CD4-positive, alpha-beta memory T cell (primary cell): Measurements from ENCODE around the gene TUFT1. TPM values are rescaled to one million over a fixed set of nuclear protein-coding genes. Genes with fewer than 3 reads are reported as not detected.

Source experiments
- CTCF ChIA-PET: fragments of 350-600 bp; sonication (Branson Sonifier 250); formaldehyde crosslinking; loops from one replicate; lab custom pipeline; 2021; ENCODE audit warnings: inconsistent platforms; ENCODE audit not compliant: partially characterized antibody; lab: Charles Lee
- POLR2A ChIA-PET: fragments of 350-600 bp; sonication (Branson Sonifier 250); formaldehyde crosslinking; loops from one replicate; lab custom pipeline; 2021; ENCODE audit not compliant: partially characterized antibody; lab: Charles Lee
- DNase-seq, 5 donors: peaks; one replicate each; pipeline versions ENCODE4 v3.0.0 to v3.0.0-alpha.2; 2020 to 2022; ENCODE audit warnings: mixed read lengths in 1 of 5
- H3K27ac ChIP-seq: one replicate; pipeline ENCODE4 v1.7.0; 2013; ENCODE audit warnings: low read depth, low read length
- H3K27me3 ChIP-seq: 2 replicates; pipeline ENCODE4 v1.7.0; 2013; ENCODE audit warnings: mild to moderate bottlenecking, low read length, moderate library complexity; ENCODE audit not compliant: insufficient read depth
- H3K36me3 ChIP-seq: 2 replicates; pipeline ENCODE4 v1.7.0; 2013; ENCODE audit warnings: mild to moderate bottlenecking, low read length, moderate library complexity; ENCODE audit not compliant: insufficient read depth
- H3K4me1 ChIP-seq: 2 replicates; pipeline ENCODE4 v1.7.0; 2013; ENCODE audit warnings: mild to moderate bottlenecking, low read length, moderate library complexity; ENCODE audit not compliant: insufficient read depth
- H3K4me3 ChIP-seq, 2 donors: one replicate each; pipeline ENCODE4 v1.7.0; 2013; ENCODE audit warnings: low read length in 2 of 2, mild to moderate bottlenecking in 1 of 2
- H3K9me3 ChIP-seq, 2 donors: one replicate each; pipeline ENCODE4 v1.7.0; 2013; ENCODE audit warnings: low read length in 2 of 2, control low read depth in 1 of 2; ENCODE audit not compliant: control insufficient read depth in 1 of 2
- H3K27ac Mint-ChIP-seq, 7 donors: one replicate each; pipeline ENCODE4 v1.8.0; 2020 to 2021; ENCODE audit warnings: mixed read lengths in 7 of 7, mild to moderate bottlenecking in 6 of 7, inconsistent platforms in 3 of 7, moderate library complexity in 3 of 7
- H3K27me3 Mint-ChIP-seq, 2 donors: one replicate each; pipeline ENCODE4 v1.8.0; 2020 to 2021; ENCODE audit warnings: mixed read lengths in 2 of 2
- H3K36me3 Mint-ChIP-seq, 2 donors: one replicate each; pipeline ENCODE4 v1.8.0; 2020 to 2021; ENCODE audit warnings: mixed read lengths in 2 of 2, inconsistent platforms in 1 of 2, mild to moderate bottlenecking in 1 of 2
- H3K4me1 Mint-ChIP-seq, 4 donors: one replicate each; pipeline ENCODE4 v1.8.0; 2020 to 2021; ENCODE audit warnings: mixed read lengths in 4 of 4, mild to moderate bottlenecking in 1 of 4
- H3K4me3 Mint-ChIP-seq, 8 donors: one replicate each; pipeline ENCODE4 v1.8.0; 2020 to 2021; ENCODE audit warnings: mixed read lengths in 8 of 8, mild to moderate bottlenecking in 7 of 8, moderate library complexity in 6 of 8, inconsistent platforms in 3 of 8
- H3K9me3 Mint-ChIP-seq, 8 donors: one replicate each; pipeline ENCODE4 v1.8.0; 2020 to 2021; ENCODE audit warnings: mixed read lengths in 8 of 8, mild to moderate bottlenecking in 5 of 8, inconsistent platforms in 3 of 8, moderate library complexity in 1 of 8
- intact Hi-C: fragments of 100-400 bp; cut with micrococcal nuclease; formaldehyde crosslinking; loops from one replicate; pipeline ENCODE4 v1.15.1; 2023
- polyA plus RNA-seq, 2 donors: library from polyadenylated mRNA; unstranded; fragments of 300-500 nt; fragmentation: Illumina TruSeq; gene quantifications; one replicate each; pipeline ENCODE4 v1.2.3, GENCODE V29; 2021
- total RNA-seq, 2 experiments: library from RNA; stranded (reverse); gene quantifications; one replicate each; pipeline ENCODE4 v1.2.3, GENCODE V29; 2021

The TUFT1 gene
- total and polyA plus RNA-seq, 4 experiments from 2014 or later = 3.5 to 5.3 (median 4.7) TPM

DNA sequence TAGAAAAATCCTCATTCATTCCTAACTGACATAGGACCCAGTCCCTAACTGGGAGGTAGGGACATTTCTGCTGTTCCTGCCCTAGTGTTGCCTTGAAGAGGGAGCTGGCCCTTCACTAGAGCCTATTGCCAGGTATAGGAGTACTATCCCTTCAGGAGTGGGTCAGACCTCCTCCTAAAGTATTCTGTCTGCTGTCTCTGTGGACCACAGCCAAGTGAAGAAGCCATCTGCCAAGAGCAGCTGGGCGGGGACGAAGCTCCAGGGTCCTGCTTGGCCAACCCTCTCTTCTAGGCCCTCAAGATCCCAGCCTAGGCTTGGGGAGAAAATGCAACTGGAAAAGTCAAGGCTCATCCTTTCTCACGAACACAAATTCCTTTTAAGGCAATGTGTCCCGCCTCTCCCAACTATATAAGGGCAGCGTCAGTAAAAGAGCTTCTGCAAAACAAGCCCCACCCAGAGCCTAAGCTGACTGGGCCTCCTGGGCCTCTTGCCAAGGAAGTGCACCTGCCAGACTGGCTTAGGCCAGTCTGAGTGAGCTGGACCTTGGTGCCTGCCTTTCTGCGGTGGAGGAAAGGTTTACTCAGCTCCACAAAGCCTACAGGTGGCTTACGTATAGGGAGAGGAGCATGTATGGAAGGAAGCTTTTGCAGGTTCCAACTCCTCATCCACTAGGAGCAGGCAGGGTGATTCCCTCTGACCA is 638 bp upstream of the TUFT1 start:
- H3K36me3 Mint-ChIP-seq = peaks cover 0 to 5% of the 10 kb centered on the region in 2 donors
- no peaks in the 10 kb centered on the region for H3K9me3 Mint-ChIP-seq
- POLR2A ChIA-PET = interaction anchor here (0.6 to 1.5 kb wide), 7 partner anchors 10 to 365 kb away, joined by 3 to 5 read pairs (median 4); partner anchors contain the start of genes C2CD4D and CGN
- Histone ChIP-seq H3K27ac (peak overlapping the region; percentile 57), H3K4me1 (peaks cover 18% of the 10 kb centered on the region), H3K9me3 (no peaks in the 10 kb centered on the region), H3K27me3 (no peaks in the 10 kb centered on the region), H3K4me3 (peak overlapping the region in 1 of 2 donors; percentile 62), H3K36me3 (no peaks in the 10 kb centered on the region)
- peak overlapping the region; percentile 95 to 98 (median 96) for H3K4me3 Mint-ChIP-seq
- CTCF ChIA-PET = interaction anchor here (0.8 to 1.7 kb wide), 3 partner anchors 16 to 297 kb away, joined by 3 to 7 read pairs (median 4); partner anchors contain the start of gene CGN
- H3K27ac Mint-ChIP-seq = peak overlapping the region in 6 of 7 donors; percentile 22 to 97 (median 89)
- peak in 2 of 5 donors; percentile 36 to 53 for DNase-seq
- H3K4me1 Mint-ChIP-seq = peaks cover 8 to 26% (median 19%) of the 10 kb centered on the region in 4 donors
- peaks cover 0 to 2% of the 10 kb centered on the region in 2 donors for H3K27me3 Mint-ChIP-seq
- intact Hi-C loops = loop anchor here (2.0 to 10.0 kb wide), 3 partner anchors 29 to 455 kb away; partner anchors contain the start of genes CGN, POGZ and S100A10

DNA sequence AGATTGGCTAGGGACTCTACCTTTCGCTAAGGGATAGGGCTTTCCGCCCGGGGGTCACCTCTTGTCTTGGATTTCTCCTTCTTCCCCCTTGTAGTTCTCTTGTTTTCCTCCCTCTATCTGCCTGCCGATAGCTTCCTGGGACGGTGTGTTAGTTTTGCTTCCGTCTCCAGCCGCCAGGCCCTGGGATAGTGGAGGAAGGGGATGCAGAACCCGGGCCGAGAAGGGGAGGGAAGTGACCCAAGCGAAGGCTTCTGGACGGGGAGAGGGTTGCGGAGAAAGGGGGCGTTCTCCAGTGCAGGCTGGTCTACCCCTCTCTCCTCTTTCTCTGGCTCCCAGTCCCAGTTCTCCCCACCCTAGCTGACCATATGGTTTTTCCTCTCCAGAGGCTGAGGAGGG is 871 bp downstream of the TUFT1 start:
- no peaks in the 10 kb centered on the region for H3K27me3 Mint-ChIP-seq
- POLR2A ChIA-PET = interaction anchor here (1.0 to 1.5 kb wide), 3 partner anchors 8 to 97 kb away, joined by 3 to 4 read pairs (median 4); partner anchors contain the start of gene CGN
- peak overlapping the region; percentile 57 for H3K27ac ChIP-seq

GRCh38 chr1:151541752-151542151 is 1.6 kb downstream of the TUFT1 start:
- H3K4me1 Mint-ChIP-seq = peaks cover 8 to 26% (median 19%) of the 10 kb centered on the region in 4 donors
- peak overlapping the region; percentile 95 to 98 (median 96) for H3K4me3 Mint-ChIP-seq
- H3K36me3 Mint-ChIP-seq = peaks cover 0 to 5% of the 10 kb centered on the region in 2 donors
- no peaks in the 10 kb centered on the region for H3K27me3 ChIP-seq
- ChIA-PET CTCF (interaction anchor here (0.9 to 1.7 kb wide), 3 partner anchors 8 to 52 kb away, joined by 3 to 4 read pairs (median 3); no protein-coding TSS in a partner anchor), POLR2A (interaction anchor here (1.0 to 1.2 kb wide), 2 partner anchors 31 to 98 kb away, joined by 4 read pairs; partner anchors contain the start of gene CGN)
- H3K36me3 ChIP-seq = no peaks in the 10 kb centered on the region
- H3K27ac ChIP-seq = no peak overlapping the region
- no peaks in the 10 kb centered on the region for H3K9me3 ChIP-seq
- intact Hi-C loops = loop anchor here (2.0 to 10.0 kb wide), 3 partner anchors 31 to 453 kb away; partner anchors contain the start of genes CGN, POGZ and S100A10
- H3K4me3 ChIP-seq = no peak overlapping the region
- H3K27me3 Mint-ChIP-seq = no peaks in the 10 kb centered on the region
- H3K9me3 Mint-ChIP-seq = no peaks in the 10 kb centered on the region
- peaks cover 18% of the 10 kb centered on the region for H3K4me1 ChIP-seq
- H3K27ac Mint-ChIP-seq = peak overlapping the region in 3 of 7 donors; percentile 5 to 78 (median 27)
- no peak for DNase-seq

More for the DNA sequence above, 871 bp downstream of the TUFT1 start:
- intact Hi-C loops = loop anchor here (2.0 to 10.0 kb wide), 3 partner anchors 30 to 454 kb away; partner anchors contain the start of genes CGN, POGZ and S100A10
- Mint-ChIP-seq H3K27ac (peak overlapping the region in 6 of 7 donors; percentile 46 to 97 (median 93)), H3K9me3 (no peaks in the 10 kb centered on the region), H3K36me3 (peaks cover 0 to 5% of the 10 kb centered on the region in 2 donors), H3K4me1 (peaks cover 8 to 26% (median 19%) of the 10 kb centered on the region in 4 donors), H3K4me3 (peak overlapping the region; percentile 95 to 98 (median 96))
- no peak for DNase-seq
- no peaks in the 10 kb centered on the region for H3K9me3 ChIP-seq
- H3K27me3 ChIP-seq = no peaks in the 10 kb centered on the region
- CTCF ChIA-PET = interaction anchor here (0.9 kb wide), 1 partner anchor 53 kb away, joined by 3 read pairs; no protein-coding TSS in a partner anchor
- H3K4me1 ChIP-seq = peaks cover 18% of the 10 kb centered on the region
- H3K4me3 ChIP-seq = peak overlapping the region; percentile 50 to 62
- H3K36me3 ChIP-seq = no peaks in the 10 kb centered on the region

GRCh38 chr1:151542710-151543129 is 2.6 kb downstream of the TUFT1 start:
- POLR2A ChIA-PET = no interaction called here

DNA sequence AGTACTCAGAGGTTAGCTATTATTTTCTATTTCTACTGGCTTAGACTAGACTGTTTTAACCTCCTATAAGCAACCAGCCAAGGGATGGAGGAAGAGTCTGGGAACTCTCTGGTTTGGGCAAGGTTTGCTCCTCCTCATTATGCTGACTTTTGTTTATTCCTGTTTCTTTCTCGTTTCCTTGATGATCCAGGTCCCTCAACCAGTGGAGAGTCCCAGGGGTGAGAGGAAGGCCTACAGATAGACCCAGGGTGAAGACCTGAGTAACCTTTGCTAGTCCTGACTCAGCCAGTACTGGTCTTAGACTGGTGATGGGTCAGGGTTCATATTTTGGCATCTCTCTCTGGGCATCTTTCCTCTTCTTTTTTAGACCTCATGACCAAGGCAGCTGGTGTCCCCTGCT is 5.4 kb downstream of the TUFT1 start:
- H3K27me3 Mint-ChIP-seq = no peaks in the 10 kb centered on the region
- POLR2A ChIA-PET = no interaction called here
- no peak overlapping the region for H3K4me3 Mint-ChIP-seq

More at GRCh38 chr1:151542710-151543129, 2.6 kb downstream of the TUFT1 start:
- Histone ChIP-seq H3K9me3 (no peaks in the 10 kb centered on the region), H3K4me3 (no peak overlapping the region), H3K4me1 (peaks cover 22% of the 10 kb centered on the region), H3K27me3 (no peaks in the 10 kb centered on the region), H3K27ac (no peak overlapping the region), H3K36me3 (no peaks in the 10 kb centered on the region)
- CTCF ChIA-PET = interaction anchor here (1.2 to 1.7 kb wide), 2 partner anchors 9 to 22 kb away, joined by 3 to 4 read pairs; no protein-coding TSS in a partner anchor
- Mint-ChIP-seq H3K27ac (no peak overlapping the region), H3K4me3 (peak overlapping the region in 1 of 8 donors; percentile 6), H3K4me1 (peaks cover 13 to 33% (median 24%) of the 10 kb centered on the region in 4 donors), H3K27me3 (no peaks in the 10 kb centered on the region), H3K9me3 (no peaks in the 10 kb centered on the region), H3K36me3 (peaks cover 0 to 5% of the 10 kb centered on the region in 2 donors)
- intact Hi-C loops = loop anchor here (10.0 kb wide), 1 partner anchor 452 kb away; the partner anchor contains the start of gene S100A10
- no peak for DNase-seq

GRCh38 chr1:151546011-151546925 is 6.2 kb downstream of the TUFT1 start:
- Mint-ChIP-seq H3K4me3 (peak overlapping the region in 1 of 8 donors; percentile 30), H3K9me3 (no peaks in the 10 kb centered on the region), H3K27ac (peak overlapping the region in 2 of 7 donors; percentile 42 to 92), H3K27me3 (no peaks in the 10 kb centered on the region), H3K36me3 (no peaks in the 10 kb centered on the region), H3K4me1 (peaks cover 5 to 18% (median 11%) of the 10 kb centered on the region in 4 donors)
- H3K27ac ChIP-seq = no peak overlapping the region
- no peaks in the 10 kb centered on the region for H3K27me3 ChIP-seq
- CTCF ChIA-PET = interaction anchor here (0.7 to 1.0 kb wide), 2 partner anchors 11 to 18 kb away, joined by 3 read pairs; no protein-coding TSS in a partner anchor
- no peaks in the 10 kb centered on the region for H3K36me3 ChIP-seq
- DNase-seq = no peak
- POLR2A ChIA-PET = no interaction called here
- no peak overlapping the region for H3K4me3 ChIP-seq
- no peaks in the 10 kb centered on the region for H3K9me3 ChIP-seq
- intact Hi-C loops = loop anchor here (10.0 kb wide), 1 partner anchor 449 kb away; the partner anchor contains the start of gene S100A10
- peaks cover 8% of the 10 kb centered on the region for H3K4me1 ChIP-seq

More for the DNA sequence above, 5.4 kb downstream of the TUFT1 start:
- H3K27ac Mint-ChIP-seq = peak overlapping the region in 4 of 7 donors; percentile 21 to 75 (median 34)
- peaks cover 10 to 25% (median 18%) of the 10 kb centered on the region in 4 donors for H3K4me1 Mint-ChIP-seq
- DNase-seq = no peak
- CTCF ChIA-PET = interaction anchor here (0.7 to 1.0 kb wide), 2 partner anchors 11 to 17 kb away, joined by 3 read pairs; no protein-coding TSS in a partner anchor
- H3K9me3 Mint-ChIP-seq = no peaks in the 10 kb centered on the region
- H3K36me3 Mint-ChIP-seq = no peaks in the 10 kb centered on the region
- Histone ChIP-seq H3K4me1 (peaks cover 15% of the 10 kb centered on the region), H3K9me3 (no peaks in the 10 kb centered on the region), H3K36me3 (no peaks in the 10 kb centered on the region), H3K27me3 (no peaks in the 10 kb centered on the region), H3K4me3 (no peak overlapping the region), H3K27ac (no peak overlapping the region)
- intact Hi-C loops = loop anchor here (10.0 kb wide), 1 partner anchor 449 kb away; the partner anchor contains the start of gene S100A10
